ENCODE results near the gene POLR2F. TPM values are rescaled to one million over a fixed set of nuclear protein-coding genes. Genes with fewer than 3 reads are reported as not detected.

The POLR2F gene
- total and polyA plus RNA-seq, 9 of the 15 experiments (the other 6 are each of a cell fraction or from before 2014, with no cell fraction given): 98.9 to 410 (median 168) TPM

DNA sequence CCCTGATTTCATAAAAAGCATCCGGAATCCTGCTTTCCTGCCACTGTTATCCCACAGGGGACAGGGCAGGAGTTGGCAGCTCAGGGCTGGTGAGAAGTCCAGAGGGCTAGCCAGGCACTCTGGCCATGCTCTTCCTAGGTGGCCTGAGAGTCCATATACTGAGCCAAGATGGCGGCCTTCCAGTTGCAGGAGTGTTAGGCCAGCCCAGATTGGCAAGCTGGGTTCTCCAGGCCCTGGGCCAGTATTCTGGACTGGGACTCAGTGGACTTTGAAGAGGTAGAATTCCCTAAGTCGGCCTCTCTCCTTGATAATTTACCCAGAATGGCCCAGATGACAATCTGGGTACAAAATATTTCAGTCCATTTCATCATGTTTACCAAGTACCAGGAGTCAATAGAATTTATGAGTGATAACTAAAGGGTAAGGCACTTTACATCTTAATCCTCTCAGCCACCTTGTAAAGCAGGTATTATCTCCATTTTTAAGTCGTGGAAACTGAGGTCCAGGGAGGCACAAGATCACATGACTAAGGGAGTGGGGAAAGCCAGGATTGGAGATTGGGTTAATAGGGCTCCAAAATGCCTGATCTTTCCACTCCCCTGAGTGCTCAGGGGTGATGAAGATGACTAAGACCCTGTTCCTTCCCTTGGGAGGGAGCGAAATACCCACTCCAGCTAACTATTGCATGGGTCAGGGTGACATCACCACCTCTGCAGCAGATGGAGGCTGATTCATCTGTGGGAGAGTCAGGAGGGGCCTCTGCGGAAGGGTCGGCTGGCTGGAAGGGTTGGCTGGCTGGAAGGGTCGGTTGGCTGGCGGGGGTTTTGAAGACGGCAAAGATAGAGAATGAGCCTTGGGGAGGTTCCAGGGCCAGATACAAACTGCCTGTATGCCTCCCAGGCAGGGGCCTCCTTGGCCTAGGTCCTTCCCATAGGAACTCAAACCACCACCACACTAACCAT is 48.6 kb upstream of the POLR2F start (continued):
- TF ChIP-seq, protein P1, sequence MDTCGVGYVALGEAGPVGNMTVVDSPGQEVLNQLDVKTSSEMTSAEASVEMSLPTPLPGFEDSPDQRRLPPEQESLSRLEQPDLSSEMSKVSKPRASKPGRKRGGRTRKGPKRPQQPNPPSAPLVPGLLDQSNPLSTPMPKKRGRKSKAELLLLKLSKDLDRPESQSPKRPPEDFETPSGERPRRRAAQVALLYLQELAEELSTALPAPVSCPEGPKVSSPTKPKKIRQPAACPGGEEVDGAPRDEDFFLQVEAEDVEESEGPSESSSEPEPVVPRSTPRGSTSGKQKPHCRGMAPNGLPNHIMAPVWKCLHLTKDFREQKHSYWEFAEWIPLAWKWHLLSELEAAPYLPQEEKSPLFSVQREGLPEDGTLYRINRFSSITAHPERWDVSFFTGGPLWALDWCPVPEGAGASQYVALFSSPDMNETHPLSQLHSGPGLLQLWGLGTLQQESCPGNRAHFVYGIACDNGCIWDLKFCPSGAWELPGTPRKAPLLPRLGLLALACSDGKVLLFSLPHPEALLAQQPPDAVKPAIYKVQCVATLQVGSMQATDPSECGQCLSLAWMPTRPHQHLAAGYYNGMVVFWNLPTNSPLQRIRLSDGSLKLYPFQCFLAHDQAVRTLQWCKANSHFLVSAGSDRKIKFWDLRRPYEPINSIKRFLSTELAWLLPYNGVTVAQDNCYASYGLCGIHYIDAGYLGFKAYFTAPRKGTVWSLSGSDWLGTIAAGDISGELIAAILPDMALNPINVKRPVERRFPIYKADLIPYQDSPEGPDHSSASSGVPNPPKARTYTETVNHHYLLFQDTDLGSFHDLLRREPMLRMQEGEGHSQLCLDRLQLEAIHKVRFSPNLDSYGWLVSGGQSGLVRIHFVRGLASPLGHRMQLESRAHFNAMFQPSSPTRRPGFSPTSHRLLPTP (IDR thresholded peaks at IDR 0.05; ENCODE audit: borderline replicate concordance, extremely low read depth, insufficient read length): no peak
- no peak for TF ChIP-seq NUFIP1 (IDR thresholded peaks at IDR 0.05; ENCODE audit: partially characterized antibody)
- TF ChIP-seq CTBP1 (IDR thresholded peaks at IDR 0.05; ENCODE audit: borderline replicate concordance): peak; percentile 58; the same call in 1 of the 2 replicates
- TF ChIP-seq HNRNPH1 (optimal IDR thresholded peaks at IDR 0.05; ENCODE audit: low read depth, low read length): no peak
- TF ChIP-seq, protein P2, sequence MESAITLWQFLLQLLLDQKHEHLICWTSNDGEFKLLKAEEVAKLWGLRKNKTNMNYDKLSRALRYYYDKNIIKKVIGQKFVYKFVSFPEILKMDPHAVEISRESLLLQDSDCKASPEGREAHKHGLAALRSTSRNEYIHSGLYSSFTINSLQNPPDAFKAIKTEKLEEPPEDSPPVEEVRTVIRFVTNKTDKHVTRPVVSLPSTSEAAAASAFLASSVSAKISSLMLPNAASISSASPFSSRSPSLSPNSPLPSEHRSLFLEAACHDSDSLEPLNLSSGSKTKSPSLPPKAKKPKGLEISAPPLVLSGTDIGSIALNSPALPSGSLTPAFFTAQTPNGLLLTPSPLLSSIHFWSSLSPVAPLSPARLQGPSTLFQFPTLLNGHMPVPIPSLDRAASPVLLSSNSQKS (CRISPR knock-in tag; IDR thresholded peaks at IDR 0.05): no peak
- TF ChIP-seq, protein P3, sequence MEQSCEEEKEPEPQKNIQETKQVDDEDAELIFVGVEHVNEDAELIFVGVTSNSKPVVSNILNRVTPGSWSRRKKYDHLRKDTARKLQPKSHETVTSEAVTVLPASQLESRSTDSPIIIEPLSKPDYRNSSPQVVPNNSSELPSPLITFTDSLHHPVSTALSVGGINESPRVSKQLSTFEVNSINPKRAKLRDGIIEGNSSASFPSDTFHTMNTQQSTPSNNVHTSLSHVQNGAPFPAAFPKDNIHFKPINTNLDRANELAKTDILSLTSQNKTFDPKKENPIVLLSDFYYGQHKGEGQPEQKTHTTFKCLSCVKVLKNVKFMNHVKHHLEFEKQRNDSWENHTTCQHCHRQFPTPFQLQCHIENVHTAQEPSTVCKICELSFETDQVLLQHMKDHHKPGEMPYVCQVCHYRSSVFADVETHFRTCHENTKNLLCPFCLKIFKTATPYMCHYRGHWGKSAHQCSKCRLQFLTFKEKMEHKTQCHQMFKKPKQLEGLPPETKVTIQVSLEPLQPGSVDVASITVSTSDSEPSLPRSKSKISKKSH (CRISPR knock-in tag; IDR thresholded peaks at IDR 0.05): no peak
- no peak for TF ChIP-seq MEF2A (IDR thresholded peaks at IDR 0.05; ENCODE audit: control insufficient read depth, low read depth, low read length)
- peak; percentile 94 for TF ChIP-seq ATF7 (IDR thresholded peaks at IDR 0.05)
- no peak for TF ChIP-seq WHSC1 (IDR thresholded peaks at IDR 0.05; ENCODE audit: low read length)
- no peak for TF ChIP-seq EHMT2 (IDR thresholded peaks at IDR 0.05)
- TF ChIP-seq, protein P4, sequence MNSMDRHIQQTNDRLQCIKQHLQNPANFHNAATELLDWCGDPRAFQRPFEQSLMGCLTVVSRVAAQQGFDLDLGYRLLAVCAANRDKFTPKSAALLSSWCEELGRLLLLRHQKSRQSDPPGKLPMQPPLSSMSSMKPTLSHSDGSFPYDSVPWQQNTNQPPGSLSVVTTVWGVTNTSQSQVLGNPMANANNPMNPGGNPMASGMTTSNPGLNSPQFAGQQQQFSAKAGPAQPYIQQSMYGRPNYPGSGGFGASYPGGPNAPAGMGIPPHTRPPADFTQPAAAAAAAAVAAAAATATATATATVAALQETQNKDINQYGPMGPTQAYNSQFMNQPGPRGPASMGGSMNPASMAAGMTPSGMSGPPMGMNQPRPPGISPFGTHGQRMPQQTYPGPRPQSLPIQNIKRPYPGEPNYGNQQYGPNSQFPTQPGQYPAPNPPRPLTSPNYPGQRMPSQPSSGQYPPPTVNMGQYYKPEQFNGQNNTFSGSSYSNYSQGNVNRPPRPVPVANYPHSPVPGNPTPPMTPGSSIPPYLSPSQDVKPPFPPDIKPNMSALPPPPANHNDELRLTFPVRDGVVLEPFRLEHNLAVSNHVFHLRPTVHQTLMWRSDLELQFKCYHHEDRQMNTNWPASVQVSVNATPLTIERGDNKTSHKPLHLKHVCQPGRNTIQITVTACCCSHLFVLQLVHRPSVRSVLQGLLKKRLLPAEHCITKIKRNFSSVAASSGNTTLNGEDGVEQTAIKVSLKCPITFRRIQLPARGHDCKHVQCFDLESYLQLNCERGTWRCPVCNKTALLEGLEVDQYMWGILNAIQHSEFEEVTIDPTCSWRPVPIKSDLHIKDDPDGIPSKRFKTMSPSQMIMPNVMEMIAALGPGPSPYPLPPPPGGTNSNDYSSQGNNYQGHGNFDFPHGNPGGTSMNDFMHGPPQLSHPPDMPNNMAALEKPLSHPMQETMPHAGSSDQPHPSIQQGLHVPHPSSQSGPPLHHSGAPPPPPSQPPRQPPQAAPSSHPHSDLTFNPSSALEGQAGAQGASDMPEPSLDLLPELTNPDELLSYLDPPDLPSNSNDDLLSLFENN (IDR thresholded peaks at IDR 0.05; ENCODE audit: low read depth in 2 of 2, low read length in 2 of 2): no peak
- TF ChIP-seq POLR3G (IDR thresholded peaks at IDR 0.05; ENCODE audit: extremely low read depth, insufficient read length, insufficient replicate concordance): no peak
- TF ChIP-seq NFXL1 (CRISPR knock-in tag; IDR thresholded peaks at IDR 0.05): no peak
- TF ChIP-seq XRCC5 (IDR thresholded peaks at IDR 0.05; ENCODE audit: low read depth, low read length): no peak
- no peak for TF ChIP-seq PHF21A (IDR thresholded peaks at IDR 0.05; ENCODE audit: borderline replicate concordance, low read depth)
- TF ChIP-seq, protein P5, sequence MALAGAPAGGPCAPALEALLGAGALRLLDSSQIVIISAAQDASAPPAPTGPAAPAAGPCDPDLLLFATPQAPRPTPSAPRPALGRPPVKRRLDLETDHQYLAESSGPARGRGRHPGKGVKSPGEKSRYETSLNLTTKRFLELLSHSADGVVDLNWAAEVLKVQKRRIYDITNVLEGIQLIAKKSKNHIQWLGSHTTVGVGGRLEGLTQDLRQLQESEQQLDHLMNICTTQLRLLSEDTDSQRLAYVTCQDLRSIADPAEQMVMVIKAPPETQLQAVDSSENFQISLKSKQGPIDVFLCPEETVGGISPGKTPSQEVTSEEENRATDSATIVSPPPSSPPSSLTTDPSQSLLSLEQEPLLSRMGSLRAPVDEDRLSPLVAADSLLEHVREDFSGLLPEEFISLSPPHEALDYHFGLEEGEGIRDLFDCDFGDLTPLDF (CRISPR knock-in tag; IDR thresholded peaks at IDR 0.05): no peak
